ENCODE results near the gene RBBP7.
A peak's percentile ranks its signal among the peaks of the same experiment; 100 is the strongest.

Gene RBBP7

DNA sequence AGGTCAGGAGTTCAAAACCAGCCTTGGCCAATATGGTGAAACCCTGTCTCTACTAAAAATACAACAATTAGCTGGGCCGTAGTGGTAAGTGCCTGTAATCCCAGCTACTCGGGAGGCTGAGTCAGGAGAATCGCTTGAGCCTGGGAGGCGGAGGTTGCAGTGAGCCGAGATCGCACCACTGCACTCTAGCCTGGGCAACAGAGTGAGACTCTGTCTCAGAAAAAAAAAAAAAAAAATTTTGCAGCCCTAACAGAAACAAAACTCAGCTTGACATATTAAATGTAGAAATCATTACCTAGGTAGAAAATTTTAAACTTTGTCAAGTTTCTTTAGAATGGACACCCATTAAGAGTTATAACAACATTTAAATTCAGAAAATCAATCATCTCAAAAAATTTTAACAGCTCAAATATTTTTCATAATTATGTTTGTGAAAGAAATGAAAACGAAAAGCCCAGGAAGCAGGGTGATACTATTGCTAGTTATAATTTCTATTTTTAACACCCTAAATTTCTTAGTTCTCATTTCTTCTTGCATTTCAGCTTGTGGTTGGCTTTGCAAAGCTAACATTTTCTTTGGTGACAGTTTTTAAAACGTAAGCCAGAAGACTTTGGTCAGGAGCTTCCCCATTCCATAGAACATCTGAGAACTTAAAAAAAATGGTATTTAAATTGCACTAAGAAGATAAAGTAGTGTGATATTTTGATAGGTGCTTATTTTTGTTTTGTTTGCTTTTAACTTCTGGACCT, 33.3 kb upstream of the RBBP7 start:
- DNase-seq (ENCODE audit: low read depth) = peak; percentile 55
- H3K4me3 ChIP-seq (ENCODE audit: low read depth, low read length) = no peak overlapping the region
- TF ChIP-seq, protein P1, sequence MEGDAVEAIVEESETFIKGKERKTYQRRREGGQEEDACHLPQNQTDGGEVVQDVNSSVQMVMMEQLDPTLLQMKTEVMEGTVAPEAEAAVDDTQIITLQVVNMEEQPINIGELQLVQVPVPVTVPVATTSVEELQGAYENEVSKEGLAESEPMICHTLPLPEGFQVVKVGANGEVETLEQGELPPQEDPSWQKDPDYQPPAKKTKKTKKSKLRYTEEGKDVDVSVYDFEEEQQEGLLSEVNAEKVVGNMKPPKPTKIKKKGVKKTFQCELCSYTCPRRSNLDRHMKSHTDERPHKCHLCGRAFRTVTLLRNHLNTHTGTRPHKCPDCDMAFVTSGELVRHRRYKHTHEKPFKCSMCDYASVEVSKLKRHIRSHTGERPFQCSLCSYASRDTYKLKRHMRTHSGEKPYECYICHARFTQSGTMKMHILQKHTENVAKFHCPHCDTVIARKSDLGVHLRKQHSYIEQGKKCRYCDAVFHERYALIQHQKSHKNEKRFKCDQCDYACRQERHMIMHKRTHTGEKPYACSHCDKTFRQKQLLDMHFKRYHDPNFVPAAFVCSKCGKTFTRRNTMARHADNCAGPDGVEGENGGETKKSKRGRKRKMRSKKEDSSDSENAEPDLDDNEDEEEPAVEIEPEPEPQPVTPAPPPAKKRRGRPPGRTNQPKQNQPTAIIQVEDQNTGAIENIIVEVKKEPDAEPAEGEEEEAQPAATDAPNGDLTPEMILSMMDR (IDR thresholded peaks at IDR 0.05; ENCODE audit: low read depth, low read length) = no peak
- TF ChIP-seq, protein P2, sequence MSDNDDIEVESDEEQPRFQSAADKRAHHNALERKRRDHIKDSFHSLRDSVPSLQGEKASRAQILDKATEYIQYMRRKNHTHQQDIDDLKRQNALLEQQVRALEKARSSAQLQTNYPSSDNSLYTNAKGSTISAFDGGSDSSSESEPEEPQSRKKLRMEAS (IDR thresholded peaks at IDR 0.05; ENCODE audit: low read depth, low read length) = no peak
- TF ChIP-seq MYC (IDR thresholded peaks at IDR 0.05; ENCODE audit: low read depth, low read length) = no peak
- TF ChIP-seq POLR2A (IDR thresholded peaks at IDR 0.05; ENCODE audit: extremely low read depth, insufficient read length) = no peak

GRCh38 chrX:16897445-16897844, 27.3 kb upstream of the RBBP7 start:
- TF ChIP-seq, protein P1 (IDR thresholded peaks at IDR 0.05; ENCODE audit: low read depth, low read length) = no peak
- TF ChIP-seq, protein P2 (IDR thresholded peaks at IDR 0.05; ENCODE audit: low read depth, low read length) = no peak
- TF ChIP-seq MYC (IDR thresholded peaks at IDR 0.05; ENCODE audit: low read depth, low read length) (no peak), POLR2A (IDR thresholded peaks at IDR 0.05; ENCODE audit: extremely low read depth, insufficient read length) (no peak)
- DNase-seq (ENCODE audit: low read depth) = no peak
- no peak overlapping the region for H3K4me3 ChIP-seq (ENCODE audit: low read depth, low read length)

GRCh38 chrX:16892504-16893362, 22.6 kb upstream of the RBBP7 start:
- TF ChIP-seq MYC (IDR thresholded peaks at IDR 0.05; ENCODE audit: low read depth, low read length) = no peak
- TF ChIP-seq, protein P1 (IDR thresholded peaks at IDR 0.05; ENCODE audit: low read depth, low read length) = peak; percentile 92
- TF ChIP-seq POLR2A (IDR thresholded peaks at IDR 0.05; ENCODE audit: extremely low read depth, insufficient read length) = no peak
- TF ChIP-seq, protein P2 (IDR thresholded peaks at IDR 0.05; ENCODE audit: low read depth, low read length) = peak; percentile 31; the same call in 1 of the 2 replicates
- H3K4me3 ChIP-seq (ENCODE audit: low read depth, low read length) = no peak overlapping the region
- DNase-seq (ENCODE audit: low read depth) = peak; percentile 88

GRCh38 chrX:16885628-16886027, 15.5 kb upstream of the RBBP7 start:
- H3K4me3 ChIP-seq (ENCODE audit: low read depth, low read length) = no peak overlapping the region
- DNase-seq (ENCODE audit: low read depth) = no peak
- no peak for TF ChIP-seq MYC (IDR thresholded peaks at IDR 0.05; ENCODE audit: low read depth, low read length)
- TF ChIP-seq, protein P2 (IDR thresholded peaks at IDR 0.05; ENCODE audit: low read depth, low read length) = no peak
- TF ChIP-seq POLR2A (IDR thresholded peaks at IDR 0.05; ENCODE audit: extremely low read depth, insufficient read length) = no peak
- TF ChIP-seq, protein P1 (IDR thresholded peaks at IDR 0.05; ENCODE audit: low read depth, low read length) = no peak

- DNase-seq (ENCODE audit: low read depth) = no peak
- H3K4me3 ChIP-seq (ENCODE audit: low read depth, low read length) = no peak overlapping the region
- no peak for TF ChIP-seq MYC (IDR thresholded peaks at IDR 0.05; ENCODE audit: low read depth, low read length)
- TF ChIP-seq, protein P1 (IDR thresholded peaks at IDR 0.05; ENCODE audit: low read depth, low read length) = no peak
Observed at GRCh38 chrX:16883487-16883804, 13.3 kb upstream of the RBBP7 start.
